GM12801 (cell line): ENCODE data around the gene KRTAP1-3.
"Not testable (repeated sequence)": the region's sequence is repeated elsewhere in the genome, so short reads cannot be mapped to it uniquely, and the experiment has no call there.

Experiments
- CTCF ChIP-seq: IDR thresholded peaks from one replicate; pipeline ENCODE4 v1.5.1; 2011; ENCODE audit warnings: control low read depth; ENCODE audit not compliant: insufficient read length; ENCODE audit errors: extremely low read depth

Gene KRTAP1-3

GRCh38 chr17:41042953-41043352 lies 8.3 kb upstream of the KRTAP1-3 start:
- TF ChIP-seq CTCF: no peak

- TF ChIP-seq CTCF: not testable (repeated sequence)
Measured at GRCh38 chr17:41040783-41041571, 6.3 kb upstream of the KRTAP1-3 start, which contains the start of gene KRTAP1-1. Gene KRTAP1-1 (minus strand): TSS chr17:41041450. CDS start chr17:41041397, 53 bp downstream.

- no peak for TF ChIP-seq CTCF
Measured at GRCh38 chr17:41037853-41038350, 3.2 kb upstream of the KRTAP1-3 start.

GRCh38 chr17:41029633-41030245 lies 4.9 kb downstream of the KRTAP1-3 start, which contains the start of gene KRTAP1-4:
Gene KRTAP1-4 (minus strand): TSS chr17:41030195. CDS start chr17:41030078, 117 bp downstream.
- no peak for TF ChIP-seq CTCF

- no peak for TF ChIP-seq CTCF
Measured at GRCh38 chr17:41026715-41027471, 7.8 kb downstream of the KRTAP1-3 start, which contains the start of gene KRTAP1-5. Gene KRTAP1-5 (minus strand): TSS chr17:41027208. CDS start chr17:41027155, 53 bp downstream.

- TF ChIP-seq CTCF: no peak
Measured at GRCh38 chr17:41024697-41025096, 10.0 kb downstream of the KRTAP1-3 start.

GRCh38 chr17:41020336-41020735 lies 14.3 kb downstream of the KRTAP1-3 start:
- TF ChIP-seq CTCF: no peak
